HG03095 (cell line): Measurements from ENCODE around the gene CHMP4B.
A peak's percentile ranks its signal among the peaks of the same experiment; 100 is the strongest.
"Not testable (repeated sequence)": the region's sequence is repeated elsewhere in the genome, so short reads cannot be mapped to it uniquely, and the experiment has no call there.

Experiments
- ATAC-seq: cut with Tn5 transposase; IDR thresholded peaks from one replicate; pipeline ENCODE4 v1.9.1; 2021; ENCODE audit warnings: moderate library complexity; ENCODE audit not compliant: unreplicated experiment

Gene CHMP4B

GRCh38 chr20:33789109-33789857, 21.9 kb upstream of the CHMP4B start:
- no peak for ATAC-seq

GRCh38 chr20:33789858-33790182, 21.3 kb upstream of the CHMP4B start:
- ATAC-seq, result no peak

DNA sequence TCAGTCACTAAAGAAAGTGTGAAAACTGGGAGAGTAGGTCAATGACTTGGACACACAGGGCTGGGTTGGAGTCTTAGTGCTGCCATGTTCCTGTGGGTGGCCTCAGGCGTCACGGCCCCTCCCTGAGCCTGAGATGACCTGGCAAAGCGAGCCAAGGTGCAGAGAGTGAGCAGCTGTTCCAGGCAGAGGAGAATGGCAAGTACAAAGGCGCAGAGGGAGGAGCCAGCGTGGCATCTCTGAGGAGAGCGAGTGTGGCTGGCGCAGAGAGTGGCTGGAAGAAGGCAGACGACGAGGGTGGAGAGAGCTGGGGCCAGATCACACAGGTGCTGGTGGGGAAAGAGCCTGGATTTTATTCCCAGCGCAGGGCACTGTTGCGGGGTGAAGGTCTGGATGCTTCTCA, 20.6 kb upstream of the CHMP4B start:
- no peak for ATAC-seq

- no peak for ATAC-seq
Observed at GRCh38 chr20:33791021-33791420, 20.1 kb upstream of the CHMP4B start.

GRCh38 chr20:33791540-33791939, 19.6 kb upstream of the CHMP4B start:
- ATAC-seq, result no peak

GRCh38 chr20:33791959-33792597, 19.1 kb upstream of the CHMP4B start:
- no peak for ATAC-seq

GRCh38 chr20:33792598-33792989, 18.6 kb upstream of the CHMP4B start:
- ATAC-seq, result not testable (repeated sequence)

GRCh38 chr20:33793011-33793931, 17.9 kb upstream of the CHMP4B start:
- ATAC-seq, result no peak

GRCh38 chr20:33796263-33796906, 14.8 kb upstream of the CHMP4B start:
- ATAC-seq, result no peak

DNA sequence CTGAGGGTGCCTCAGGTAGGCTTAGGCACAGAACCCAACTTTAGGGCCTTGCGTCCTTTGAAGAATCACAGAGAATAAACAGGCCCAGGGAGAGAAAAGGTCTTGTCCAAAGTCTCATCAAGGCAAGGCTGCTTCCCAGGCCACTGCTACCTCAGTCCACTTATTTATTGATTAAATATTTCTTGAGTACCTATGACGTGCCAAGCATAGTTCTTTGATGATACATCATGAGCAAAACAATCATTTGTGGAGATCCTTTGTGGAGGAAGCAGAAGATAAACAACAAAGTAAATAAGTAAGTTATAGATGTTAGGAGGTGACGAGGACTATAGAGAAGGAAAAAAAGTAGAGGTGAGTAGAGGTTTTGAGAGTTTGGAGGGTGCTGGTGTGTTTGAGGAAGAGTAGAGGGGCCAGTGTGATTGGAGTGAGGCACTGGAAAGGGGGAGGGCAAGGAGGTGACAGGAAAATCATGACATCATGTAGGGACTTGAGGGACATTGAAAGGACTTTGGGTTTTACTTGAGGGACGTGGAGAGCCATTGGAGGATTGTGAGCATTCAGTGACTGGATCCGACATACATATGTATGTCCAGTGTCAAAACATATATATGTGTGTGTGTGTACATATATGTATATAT, 14.1 kb upstream of the CHMP4B start:
- ATAC-seq, result no peak

- ATAC-seq, result no peak
Observed at GRCh38 chr20:33798444-33798843, 12.7 kb upstream of the CHMP4B start.

- ATAC-seq, result no peak
Observed at GRCh38 chr20:33803921-33804337, 7.2 kb upstream of the CHMP4B start.

GRCh38 chr20:33808388-33808787, 2.8 kb upstream of the CHMP4B start:
- no peak for ATAC-seq

GRCh38 chr20:33810259-33810658, 889 bp upstream of the CHMP4B start:
- no peak for ATAC-seq

- peak; percentile 8 for ATAC-seq
Observed at GRCh38 chr20:33811776-33812151, 616 bp downstream of the CHMP4B start.

- no peak for ATAC-seq
Observed at GRCh38 chr20:33812152-33812849, 1.2 kb downstream of the CHMP4B start.

- ATAC-seq, result no peak
Observed at GRCh38 chr20:33812908-33813462, 1.8 kb downstream of the CHMP4B start.

GRCh38 chr20:33814238-33814712, 3.1 kb downstream of the CHMP4B start:
- no peak for ATAC-seq

DNA sequence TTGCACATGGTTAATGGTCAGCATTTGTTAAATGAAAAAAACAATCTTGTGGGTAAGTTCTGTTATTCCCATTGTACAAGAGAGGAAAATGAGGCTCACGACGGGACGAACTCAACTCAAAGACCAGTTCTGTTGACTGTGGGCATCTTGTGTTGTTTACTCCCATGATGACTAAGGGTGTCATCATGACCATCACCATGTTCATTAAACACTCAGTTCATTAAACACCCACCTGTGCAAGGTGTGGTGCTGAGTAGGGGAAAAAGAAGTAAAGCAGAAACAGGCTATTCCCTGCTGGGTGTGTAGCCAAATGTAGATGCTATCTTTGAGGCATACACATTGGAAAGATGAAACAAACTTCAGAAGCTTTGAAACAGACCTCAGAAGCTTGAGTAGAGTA, 4.5 kb downstream of the CHMP4B start:
- ATAC-seq, result no peak

GRCh38 chr20:33816191-33816590, 5.0 kb downstream of the CHMP4B start:
- no peak for ATAC-seq
